MCF 10A (cell line): ENCODE data around the gene SMIM20. TPM values are rescaled to one million over a fixed set of nuclear protein-coding genes. Genes with fewer than 3 reads are reported as not detected.

Source experiments
- BruUV-seq: library from RNA; stranded (reverse); fragments of 400-500 nt; replicated peaks from 2 replicates; lab custom pipeline; 2021; lab: Mats Ljungman, UMichigan
- CTCF ChIA-PET: fragments of 300-600 bp; sonication (Branson Sonifier 250); formaldehyde crosslinking; extraction: SDS; loops from one replicate; lab custom pipeline; 2021; ENCODE audit warnings: antibody characterized with exemption, inconsistent platforms; lab: Yijun Ruan, JAX
- POLR2A ChIA-PET: fragments of 300-600, 350-650 bp; sonication (Branson Sonifier 250); formaldehyde crosslinking; extraction: SDS; loops from one replicate; lab custom pipeline; 2020; ENCODE audit warnings: antibody characterized with exemption, inconsistent platforms; lab: Yijun Ruan, JAX
- DNase-seq: peaks from one replicate; pipeline ENCODE4 v3.0.0-alpha.2; 2018; ENCODE audit not compliant: unreplicated experiment
- H3K27ac Mint-ChIP-seq: one replicate; pipeline ENCODE4 v1.8.0; 2022; ENCODE audit warnings: mild to moderate bottlenecking, low read depth, mixed read lengths; ENCODE audit not compliant: unreplicated experiment
- H3K27me3 Mint-ChIP-seq: one replicate; pipeline ENCODE4 v1.8.0; 2022; ENCODE audit warnings: mixed read lengths; ENCODE audit not compliant: insufficient read depth, unreplicated experiment
- H3K36me3 Mint-ChIP-seq: one replicate; pipeline ENCODE4 v1.8.0; 2022; ENCODE audit warnings: mild to moderate bottlenecking, moderate library complexity, mixed read lengths; ENCODE audit not compliant: insufficient read depth, unreplicated experiment
- H3K4me1 Mint-ChIP-seq: one replicate; pipeline ENCODE4 v1.8.0; 2022; ENCODE audit warnings: mixed read lengths; ENCODE audit not compliant: insufficient read depth, unreplicated experiment
- H3K4me3 Mint-ChIP-seq: one replicate; pipeline ENCODE4 v1.8.0; 2022; ENCODE audit warnings: mild to moderate bottlenecking, moderate library complexity, mixed read lengths; ENCODE audit not compliant: unreplicated experiment
- H3K9me3 Mint-ChIP-seq: one replicate; pipeline ENCODE4 v1.8.0; 2022; ENCODE audit warnings: mixed read lengths; ENCODE audit not compliant: unreplicated experiment
- intact Hi-C: fragments of 100-400 bp; cut with micrococcal nuclease; formaldehyde crosslinking; loops from 2 replicates; pipeline ENCODE4 v1.14.1; 2022
- total RNA-seq: library from RNA; stranded (reverse); gene quantifications from 2 replicates; pipeline ENCODE4 v1.2.3, GENCODE V29; 2022
- TF ChIP-seq, protein P1 (sequence below): fragments of 200-600 bp; IDR thresholded peaks from one replicate; pipeline ENCODE4 v1.8.0; 2022; ENCODE audit warnings: antibody characterized with exemption, mild to moderate bottlenecking; ENCODE audit not compliant: unreplicated experiment

The SMIM20 gene
- total RNA-seq, 1 experiment from 2014 or later = 38.2 TPM

DNA sequence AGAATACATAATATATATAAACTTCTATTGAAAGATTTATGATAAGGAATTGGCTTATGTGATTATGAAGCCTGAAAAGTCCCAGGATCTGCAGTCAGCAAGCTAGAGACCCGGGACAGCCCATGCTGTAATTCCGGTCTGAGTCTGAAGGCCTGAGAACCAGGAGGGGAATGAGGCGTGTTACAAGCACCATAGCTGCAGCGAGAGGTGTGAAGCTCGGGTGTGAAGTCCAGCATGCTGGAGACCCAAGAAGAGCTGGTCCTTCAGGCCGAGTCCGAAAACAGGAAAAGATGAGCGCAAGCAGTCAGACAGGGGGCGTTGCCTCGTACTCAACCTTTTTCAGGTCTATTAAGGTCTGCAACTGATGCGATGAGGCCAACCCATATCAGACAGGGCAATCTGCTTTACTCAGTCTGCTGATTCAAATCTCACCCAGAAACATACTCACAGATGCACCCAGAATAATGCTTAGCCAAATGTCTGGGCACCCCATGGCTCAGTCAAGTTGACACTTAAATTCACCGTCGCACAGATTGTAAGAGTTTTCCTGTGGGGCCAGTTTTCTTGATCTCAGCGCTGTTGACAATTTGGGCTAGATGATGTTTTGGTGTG lies 40.4 kb downstream of the SMIM20 start:
- ChIA-PET CTCF (interaction anchor here (1.3 to 1.4 kb wide), 2 partner anchors 11 to 28 kb away, joined by 4 read pairs; no protein-coding TSS in a partner anchor), POLR2A (interaction anchor here (1.3 to 2.0 kb wide), 2 partner anchors 10 to 41 kb away, joined by 3 to 7 read pairs; no protein-coding TSS in a partner anchor)
- Mint-ChIP-seq H3K4me1 (peaks cover 7% of the 10 kb centered on the region), H3K4me3 (no peak overlapping the region), H3K27ac (no peak overlapping the region), H3K27me3 (no peaks in the 10 kb centered on the region), H3K36me3 (no peaks in the 10 kb centered on the region), H3K9me3 (no peaks in the 10 kb centered on the region)
- intact Hi-C loops = no loop called here
- no TSS peak for BruUV-seq
- no peak for DNase-seq
- TF ChIP-seq, protein P1, sequence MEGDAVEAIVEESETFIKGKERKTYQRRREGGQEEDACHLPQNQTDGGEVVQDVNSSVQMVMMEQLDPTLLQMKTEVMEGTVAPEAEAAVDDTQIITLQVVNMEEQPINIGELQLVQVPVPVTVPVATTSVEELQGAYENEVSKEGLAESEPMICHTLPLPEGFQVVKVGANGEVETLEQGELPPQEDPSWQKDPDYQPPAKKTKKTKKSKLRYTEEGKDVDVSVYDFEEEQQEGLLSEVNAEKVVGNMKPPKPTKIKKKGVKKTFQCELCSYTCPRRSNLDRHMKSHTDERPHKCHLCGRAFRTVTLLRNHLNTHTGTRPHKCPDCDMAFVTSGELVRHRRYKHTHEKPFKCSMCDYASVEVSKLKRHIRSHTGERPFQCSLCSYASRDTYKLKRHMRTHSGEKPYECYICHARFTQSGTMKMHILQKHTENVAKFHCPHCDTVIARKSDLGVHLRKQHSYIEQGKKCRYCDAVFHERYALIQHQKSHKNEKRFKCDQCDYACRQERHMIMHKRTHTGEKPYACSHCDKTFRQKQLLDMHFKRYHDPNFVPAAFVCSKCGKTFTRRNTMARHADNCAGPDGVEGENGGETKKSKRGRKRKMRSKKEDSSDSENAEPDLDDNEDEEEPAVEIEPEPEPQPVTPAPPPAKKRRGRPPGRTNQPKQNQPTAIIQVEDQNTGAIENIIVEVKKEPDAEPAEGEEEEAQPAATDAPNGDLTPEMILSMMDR = no peak

DNA sequence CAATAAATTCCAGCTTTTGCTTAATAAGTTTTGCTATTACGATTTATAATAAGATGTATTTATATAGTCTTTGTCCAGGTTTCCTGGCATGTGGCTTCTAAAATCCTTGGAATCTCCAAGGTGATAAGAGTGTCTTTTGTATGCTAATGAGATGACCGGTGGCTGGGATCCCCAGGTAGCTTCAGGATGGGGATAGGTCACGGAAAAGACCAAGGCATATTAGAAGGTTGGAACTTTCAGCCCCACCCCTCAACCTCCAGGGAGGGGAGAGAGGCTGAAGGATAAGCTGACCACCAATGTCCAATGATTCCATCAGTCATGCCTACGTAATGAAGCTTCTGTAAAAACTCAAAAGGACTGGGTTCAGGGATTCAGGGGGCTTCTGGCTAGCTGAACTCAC lies 41.7 kb downstream of the SMIM20 start:
- ChIA-PET POLR2A (no interaction called here), CTCF (interaction anchor here (0.6 to 1.5 kb wide), 4 partner anchors 12 to 247 kb away, joined by 3 to 4 read pairs (median 4); no protein-coding TSS in a partner anchor)
- BruUV-seq = no TSS peak
- Mint-ChIP-seq H3K36me3 (no peaks in the 10 kb centered on the region), H3K27ac (no peak overlapping the region), H3K27me3 (no peaks in the 10 kb centered on the region), H3K4me3 (no peak overlapping the region), H3K9me3 (no peaks in the 10 kb centered on the region), H3K4me1 (peaks cover 7% of the 10 kb centered on the region)
- TF ChIP-seq, protein P1 = no peak
- intact Hi-C loops = no loop called here
- no peak for DNase-seq

DNA sequence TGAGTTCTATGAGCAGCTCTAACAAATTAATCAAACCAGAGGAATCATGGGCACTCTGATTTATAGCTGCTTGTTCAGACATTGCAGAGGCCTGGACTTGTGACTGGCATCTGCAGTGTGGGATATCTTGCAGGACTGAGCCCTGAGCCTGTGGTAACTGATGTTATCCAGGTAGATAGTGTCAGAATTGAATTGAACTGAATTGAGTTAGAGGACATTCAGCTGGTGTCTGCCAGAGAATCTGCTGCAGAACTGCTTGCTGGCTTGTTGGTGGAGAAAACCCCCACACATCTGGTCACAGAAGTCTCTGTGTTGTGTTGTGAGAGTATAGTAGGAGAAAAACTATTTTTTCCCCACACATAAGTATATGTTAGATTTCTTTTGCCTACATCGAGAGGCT lies 42.2 kb downstream of the SMIM20 start:
- TF ChIP-seq, protein P1 = no peak
- intact Hi-C loops = no loop called here
- ChIA-PET CTCF (interaction anchor here (1.5 kb wide), 1 partner anchor 32 kb away, joined by 3 read pairs; no protein-coding TSS in a partner anchor), POLR2A (no interaction called here)
- Mint-ChIP-seq H3K9me3 (no peaks in the 10 kb centered on the region), H3K27ac (no peak overlapping the region), H3K36me3 (no peaks in the 10 kb centered on the region), H3K4me1 (peaks cover 7% of the 10 kb centered on the region), H3K4me3 (no peak overlapping the region), H3K27me3 (no peaks in the 10 kb centered on the region)
- no peak for DNase-seq
- no TSS peak for BruUV-seq

DNA sequence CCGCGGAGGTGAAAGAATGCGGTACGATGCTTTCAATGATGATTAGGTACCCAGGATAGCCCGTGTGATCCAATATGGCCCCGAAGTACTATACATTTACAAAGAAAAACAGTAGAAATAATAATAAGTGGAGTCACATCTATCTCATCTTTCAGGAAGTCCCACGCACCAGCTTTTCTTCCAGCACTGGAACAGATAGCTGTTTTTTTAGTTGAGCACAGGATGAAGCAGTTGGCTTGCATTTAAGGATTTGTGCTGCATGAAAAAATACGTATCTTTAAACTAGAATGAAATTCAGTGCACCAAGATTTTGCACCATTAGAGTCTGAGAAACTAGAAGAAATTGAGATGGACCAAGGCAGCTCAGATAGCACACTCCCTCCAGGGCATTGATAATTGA lies 44.1 kb downstream of the SMIM20 start:
- Mint-ChIP-seq H3K36me3 (no peaks in the 10 kb centered on the region), H3K9me3 (no peaks in the 10 kb centered on the region), H3K4me1 (peaks cover 7% of the 10 kb centered on the region), H3K27ac (no peak overlapping the region), H3K4me3 (no peak overlapping the region), H3K27me3 (no peaks in the 10 kb centered on the region)
- TF ChIP-seq, protein P1 = no peak
- intact Hi-C loops = no loop called here
- CTCF ChIA-PET = interaction anchor here (0.6 to 1.2 kb wide), 2 partner anchors 30 to 374 kb away, joined by 5 to 6 read pairs; no protein-coding TSS in a partner anchor
- no peak for DNase-seq
- no TSS peak for BruUV-seq
- POLR2A ChIA-PET = no interaction called here
